Endothelial cell of umbilical vein (primary cell): ENCODE measurements around the gene NKIRAS1. TPM values are rescaled to one million over a fixed set of nuclear protein-coding genes. Genes with fewer than 3 reads are reported as not detected.
"Not testable (repeated sequence)": the region's sequence is repeated elsewhere in the genome, so short reads cannot be mapped to it uniquely, and the experiment has no call there.

Experiments used
- BruUV-seq: library from RNA; stranded (reverse); fragments of 400-500 nt; replicated peaks from 2 replicates; lab custom pipeline; 2021; lab: Mats Ljungman, UMichigan
- CTCF ChIA-PET: fragments of 300-600, 350-600 bp; sonication (Branson Sonifier 250); formaldehyde crosslinking; loops from one replicate; lab custom pipeline; 2021; ENCODE audit warnings: antibody characterized with exemption, inconsistent platforms; lab: Charles Lee
- POLR2A ChIA-PET: fragments of 300-600, 350-600 bp; sonication (Branson Sonifier 250); formaldehyde crosslinking; loops from one replicate; lab custom pipeline; 2021; ENCODE audit warnings: antibody characterized with exemption, inconsistent platforms; lab: Charles Lee
- DNase-seq: peaks from one replicate; pipeline ENCODE4 v3.0.0-alpha.2; 2011; ENCODE audit warnings: low read depth, low spot score
- FAIRE-seq: peaks from 2 replicates; lab custom pipeline; 2011; peaks lifted over from hg19 to GRCh38; lab: Jason Lieb, UNC
- H2AFZ ChIP-seq: 2 replicates; pipeline ENCODE4 v1.6.0; 2012; ENCODE audit warnings: low read depth, low read length, control low read depth, inconsistent platforms
- H3K27ac ChIP-seq: 2 replicates; pipeline ENCODE4 v1.5.1; 2011; ENCODE audit warnings: low read depth, mild to moderate bottlenecking, control low read depth, low read length, moderate library complexity; ENCODE audit not compliant: insufficient read depth
- H3K27me3 ChIP-seq, 2 experiments: 2 replicates each; pipeline versions ENCODE4 v1.6.0 to v1.6.1; 2011; ENCODE audit warnings: low read length in 2 of 2, mixed read lengths in 1 of 2; ENCODE audit not compliant: control insufficient read depth in 2 of 2, insufficient read depth in 2 of 2
- H3K36me3 ChIP-seq, 2 experiments: 2 replicates in 1 of 2; 3 replicates in 1 of 2; pipeline ENCODE4 v1.5.1; 2011; ENCODE audit warnings: low read length in 2 of 2, mild to moderate bottlenecking in 1 of 2, moderate library complexity in 1 of 2; ENCODE audit not compliant: control insufficient read depth in 2 of 2, insufficient read depth in 2 of 2; ENCODE audit errors: extremely low read depth in 1 of 2
- H3K4me1 ChIP-seq: 3 replicates; pipeline ENCODE4 v1.5.1; 2011; ENCODE audit warnings: mild to moderate bottlenecking, low read length; ENCODE audit not compliant: control insufficient read depth, insufficient read depth; ENCODE audit errors: extremely low read depth
- H3K4me2 ChIP-seq: 2 replicates; pipeline ENCODE4 v1.6.1; 2011; ENCODE audit warnings: low read length, control low read depth, mixed read lengths; ENCODE audit not compliant: insufficient read depth
- H3K4me3 ChIP-seq, 3 experiments: fragments of 200-600 bp in 1 of 3; sonication (generic), shearing (Covaris generic) in 1 of 3; replicated peaks in 1 of 3; 2 replicates each; pipeline ENCODE4 v1.5.1; 2011 to 2016; ENCODE audit warnings: control low read depth in 3 of 3, low read length in 3 of 3, mild to moderate bottlenecking in 2 of 3, inconsistent platforms in 1 of 3, low read depth in 1 of 3, moderate library complexity in 1 of 3; ENCODE audit not compliant: insufficient read depth in 1 of 3
- H3K79me2 ChIP-seq: 2 replicates; pipeline ENCODE4 v1.6.0; 2012; ENCODE audit warnings: low read length, inconsistent platforms; ENCODE audit not compliant: control insufficient read depth, insufficient read depth
- H3K9ac ChIP-seq: replicated peaks from 2 replicates; pipeline ENCODE3; 2011; ENCODE audit warnings: low read length, control low read depth; ENCODE audit not compliant: insufficient read depth; ENCODE audit errors: extremely low read depth
- H3K9me1 ChIP-seq: replicated peaks from 3 replicates; pipeline ENCODE4 v1.6.0; 2011; ENCODE audit warnings: mild to moderate bottlenecking, low read length; ENCODE audit not compliant: control insufficient read depth, insufficient read depth; ENCODE audit errors: extremely low read depth
- H3K9me3 ChIP-seq: replicated peaks from 2 replicates; pipeline ENCODE4 v1.5.1; 2012; ENCODE audit warnings: low read length, inconsistent platforms; ENCODE audit not compliant: control insufficient read depth, insufficient read depth
- H4K20me1 ChIP-seq: replicated peaks from 2 replicates; pipeline ENCODE3; 2011; ENCODE audit warnings: mild to moderate bottlenecking, low read length; ENCODE audit not compliant: control insufficient read depth, insufficient read depth; ENCODE audit errors: extremely low read depth
- EZH2 ChIP-seq: IDR thresholded peaks from 2 replicates; pipeline ENCODE4 v1.6.1; 2012; ENCODE audit warnings: borderline replicate concordance, low read depth, mild to moderate bottlenecking, moderate library complexity, low read length, inconsistent platforms; ENCODE audit not compliant: severe bottlenecking
- FOS ChIP-seq: IDR thresholded peaks from 2 replicates; pipeline ENCODE4 v1.6.1; 2011; ENCODE audit warnings: mild to moderate bottlenecking, low read length, moderate library complexity, borderline replicate concordance; ENCODE audit not compliant: insufficient read depth
- GATA2 ChIP-seq: IDR thresholded peaks from 2 replicates; pipeline ENCODE4 v1.7.0; 2011; ENCODE audit warnings: low read depth, mild to moderate bottlenecking, moderate library complexity, mixed read lengths, low read length; ENCODE audit not compliant: insufficient read length, insufficient read depth
- JUN ChIP-seq: IDR thresholded peaks from 2 replicates; pipeline ENCODE4 v1.6.1; 2011; ENCODE audit warnings: borderline replicate concordance, low read depth; ENCODE audit not compliant: insufficient read length, insufficient read depth
- MAX ChIP-seq: IDR thresholded peaks from 2 replicates; pipeline ENCODE4 v1.6.1; 2011; ENCODE audit not compliant: insufficient read depth, insufficient read length
- MYC ChIP-seq: IDR thresholded peaks from one replicate; pipeline ENCODE4 v1.6.1; 2011; ENCODE audit warnings: mild to moderate bottlenecking, low read depth, low read length
- POLR2A ChIP-seq: IDR thresholded peaks from 2 replicates; pipeline ENCODE4 v1.6.1; 2012; ENCODE audit warnings: low read depth, mild to moderate bottlenecking, control low read depth, low read length
- POLR2AphosphoS5 ChIP-seq: IDR thresholded peaks from 2 replicates; pipeline ENCODE4 v1.6.1; 2012; ENCODE audit warnings: low read depth, mild to moderate bottlenecking, control low read depth, low read length, moderate library complexity; ENCODE audit not compliant: insufficient read depth
- dilution Hi-C: fragments of 300-500 bp; cut with MboI; formaldehyde crosslinking; loops from one replicate; pipeline ENCODE4 v1.15.0; 2019; ENCODE audit warnings: low sequenced_read_pairs; ENCODE audit not compliant: extremely low pct_ligation_motif_present
- intact Hi-C: fragments of 100-400 bp; cut with micrococcal nuclease; formaldehyde crosslinking; loops from one replicate; pipeline ENCODE4 v1.10.0; 2022
- polyA plus RNA-seq, 4 experiments: library from polyadenylated mRNA; depleted of rRNA in 3 of 4; stranded (reverse) in 3 of 4; unstranded in 1 of 4; fragments of >200 nt; gene quantifications; 2 replicates each; pipeline versions ENCODE4 v1.2.1 to v1.2.3, GENCODE V29; 2011 to 2012; ENCODE audit warnings: missing spikeins in 1 of 4
- total RNA-seq: library from RNA; stranded (reverse); gene quantifications from 2 replicates; pipeline ENCODE4 v1.2.3, GENCODE V29; 2021

The NKIRAS1 gene
- total and polyA plus RNA-seq, 2 donors (not counting 3 experiments of a cell fraction or from before 2014, with no cell fraction given) = 2.2 to 2.9 TPM

GRCh38 chr3:23913873-23914743 is 2.7 kb downstream of the NKIRAS1 start:
- no peaks in the 10 kb centered on the region for H3K9me3 ChIP-seq
- no peak overlapping the region for H3K4me2 ChIP-seq
- intact Hi-C loops = no loop called here
- FAIRE-seq (no peak), DNase-seq (no peak)
- peaks cover 7% of the 10 kb centered on the region for H4K20me1 ChIP-seq
- no peak for TF ChIP-seq MYC
- H3K9me1 ChIP-seq = no peaks in the 10 kb centered on the region
- peaks cover 21% of the 10 kb centered on the region for H3K79me2 ChIP-seq
- H3K36me3 ChIP-seq = peaks cover 4 to 7% of the 10 kb centered on the region in 2 experiments
- no peak overlapping the region for H2AFZ ChIP-seq
- H3K4me3 ChIP-seq = no peak overlapping the region
- no TSS peak for BruUV-seq
- no peaks in the 10 kb centered on the region for H3K27me3 ChIP-seq
- H3K4me1 ChIP-seq = peaks cover 15% of the 10 kb centered on the region
- H3K9ac ChIP-seq = no peak overlapping the region
- POLR2A ChIA-PET = no interaction called here
- CTCF ChIA-PET = interaction anchor here (1.3 kb wide), 1 partner anchor 25 kb away, joined by 9 read pairs; no protein-coding TSS in a partner anchor
- no peak overlapping the region for H3K27ac ChIP-seq
- dilution Hi-C loops = no loop called here

- Histone ChIP-seq H3K27me3 (no peaks in the 10 kb centered on the region), H3K4me1 (peaks cover 9% of the 10 kb centered on the region), H3K4me2 (no peak overlapping the region), H3K4me3 (no peak overlapping the region), H2AFZ (no peak overlapping the region), H3K36me3 (peaks cover 2 to 3% of the 10 kb centered on the region in 2 experiments), H3K9me1 (no peaks in the 10 kb centered on the region), H3K27ac (no peak overlapping the region), H3K79me2 (peaks cover 12% of the 10 kb centered on the region), H4K20me1 (peaks cover 3% of the 10 kb centered on the region), H3K9me3 (no peaks in the 10 kb centered on the region), H3K9ac (no peak overlapping the region)
- DNase-seq = peak; percentile 16
- BruUV-seq = no TSS peak
- intact Hi-C loops (no loop called here), dilution Hi-C loops (no loop called here)
- ChIA-PET CTCF (interaction anchor here (1.3 kb wide), 1 partner anchor 24 kb away, joined by 9 read pairs; no protein-coding TSS in a partner anchor), POLR2A (no interaction called here)
- FAIRE-seq = no peak
- TF ChIP-seq GATA2 (peak; percentile 57), POLR2A (no peak), POLR2AphosphoS5 (no peak), JUN (no peak), MAX (no peak), EZH2 (no peak), FOS (no peak)
Measured at GRCh38 chr3:23913182-23913581, 3.6 kb downstream of the NKIRAS1 start.

GRCh38 chr3:23912335-23912734 is 4.5 kb downstream of the NKIRAS1 start:
- H4K20me1 ChIP-seq, CTCF ChIA-PET, H3K27me3 ChIP-seq, intact Hi-C loops, H3K9me1 ChIP-seq, dilution Hi-C loops, H2AFZ ChIP-seq, H3K9me3 ChIP-seq, H3K27ac ChIP-seq, H3K36me3 ChIP-seq, H3K4me1 ChIP-seq, H3K9ac ChIP-seq, H3K4me2 ChIP-seq, H3K4me3 ChIP-seq, H3K79me2 ChIP-seq, DNase-seq, POLR2A ChIA-PET, FAIRE-seq, BruUV-seq: not testable (repeated sequence)
